Muscle layer of duodenum (tissue), 2 donors: Measurements from ENCODE around the gene PSEN1.
A peak's percentile ranks its signal among the peaks of the same experiment; 100 is the strongest.

Experiments
- H3K27ac ChIP-seq: one replicate; pipeline ENCODE4 v1.7.0; 2013; ENCODE audit warnings: mild to moderate bottlenecking, low read length
- H3K27me3 ChIP-seq: one replicate; pipeline ENCODE4 v1.7.0; 2013; ENCODE audit warnings: low read depth, mild to moderate bottlenecking, control low read depth, low read length
- H3K36me3 ChIP-seq, 2 donors: one replicate each; pipeline ENCODE4 v1.7.0; 2013; ENCODE audit warnings: low read length in 2 of 2, control low read depth in 1 of 2, mild to moderate bottlenecking in 1 of 2; ENCODE audit not compliant: insufficient read depth in 2 of 2, control insufficient read depth in 1 of 2
- H3K4me1 ChIP-seq, 2 donors: one replicate each; pipeline ENCODE4 v1.7.0; 2013; ENCODE audit warnings: low read length in 2 of 2, mild to moderate bottlenecking in 2 of 2, control low read depth in 1 of 2, moderate library complexity in 1 of 2; ENCODE audit not compliant: insufficient read depth in 2 of 2, control insufficient read depth in 1 of 2
- H3K4me3 ChIP-seq, 2 donors: one replicate each; pipeline ENCODE4 v1.7.0; 2013; ENCODE audit warnings: low read length in 2 of 2, low read depth in 1 of 2, mild to moderate bottlenecking in 1 of 2
- H3K9me3 ChIP-seq, 2 donors: one replicate each; pipeline ENCODE4 v1.7.0; 2013; ENCODE audit warnings: low read length in 2 of 2, control low read depth in 1 of 2, mild to moderate bottlenecking in 1 of 2; ENCODE audit not compliant: control insufficient read depth in 1 of 2
- donor health status: healthy.

Gene PSEN1

GRCh38 chr14:73133795-73134194 is 2.5 kb upstream of the PSEN1 start:
- Histone ChIP-seq H3K36me3 (no peaks in the 10 kb centered on the region), H3K9me3 (no peaks in the 10 kb centered on the region), H3K27me3 (no peaks in the 10 kb centered on the region), H3K27ac (no peak overlapping the region), H3K4me1 (peaks cover 7 to 9% of the 10 kb centered on the region in 2 donors), H3K4me3 (no peak overlapping the region)

- no peaks in the 10 kb centered on the region for H3K9me3 ChIP-seq
- H3K4me1 ChIP-seq = peaks cover 7 to 9% of the 10 kb centered on the region in 2 donors
- no peaks in the 10 kb centered on the region for H3K36me3 ChIP-seq
- no peaks in the 10 kb centered on the region for H3K27me3 ChIP-seq
- H3K27ac ChIP-seq = peak overlapping the region; percentile 94
- peak overlapping the region; percentile 87 to 89 for H3K4me3 ChIP-seq
These were observed 271 bp upstream of the PSEN1 start for GRCh38 chr14:73136085-73136386.

GRCh38 chr14:73140811-73141323 is 4.6 kb downstream of the PSEN1 start:
- H3K4me1 ChIP-seq = peaks cover 7 to 14% of the 10 kb centered on the region in 2 donors
- no peaks in the 10 kb centered on the region for H3K27me3 ChIP-seq
- H3K27ac ChIP-seq = no peak overlapping the region
- H3K36me3 ChIP-seq = peaks cover 0 to 7% of the 10 kb centered on the region in 2 donors
- no peaks in the 10 kb centered on the region for H3K9me3 ChIP-seq
- H3K4me3 ChIP-seq = no peak overlapping the region

GRCh38 chr14:73142216-73142615 is 5.9 kb downstream of the PSEN1 start:
- Histone ChIP-seq H3K27ac (peak overlapping the region; percentile 6), H3K4me3 (no peak overlapping the region)

GRCh38 chr14:73143003-73143402 is 6.7 kb downstream of the PSEN1 start:
- Histone ChIP-seq H3K27ac (peak overlapping the region; percentile 6), H3K4me1 (peaks cover 0 to 6% of the 10 kb centered on the region in 2 donors), H3K4me3 (no peak overlapping the region), H3K27me3 (no peaks in the 10 kb centered on the region), H3K36me3 (peaks cover 2 to 10% of the 10 kb centered on the region in 2 donors), H3K9me3 (no peaks in the 10 kb centered on the region)

More at GRCh38 chr14:73142216-73142615, 5.9 kb downstream of the PSEN1 start:
- Histone ChIP-seq H3K36me3 (peaks cover 0 to 7% of the 10 kb centered on the region in 2 donors), H3K4me1 (peaks cover 4 to 13% of the 10 kb centered on the region in 2 donors), H3K9me3 (no peaks in the 10 kb centered on the region), H3K27me3 (no peaks in the 10 kb centered on the region)

- Histone ChIP-seq H3K4me3 (no peak overlapping the region), H3K4me1 (peaks cover 0 to 6% of the 10 kb centered on the region in 2 donors), H3K27ac (no peak overlapping the region), H3K36me3 (peaks cover 8 to 14% of the 10 kb centered on the region in 2 donors), H3K9me3 (no peaks in the 10 kb centered on the region), H3K27me3 (no peaks in the 10 kb centered on the region)
These were observed 7.3 kb downstream of the PSEN1 start for GRCh38 chr14:73143617-73144016.

GRCh38 chr14:73145371-73145770 is 9.1 kb downstream of the PSEN1 start:
- Histone ChIP-seq H3K4me1 (peaks cover 0 to 6% of the 10 kb centered on the region in 2 donors), H3K9me3 (no peaks in the 10 kb centered on the region), H3K27me3 (no peaks in the 10 kb centered on the region), H3K27ac (no peak overlapping the region), H3K36me3 (peaks cover 20 to 27% of the 10 kb centered on the region in 2 donors), H3K4me3 (no peak overlapping the region)

GRCh38 chr14:73146111-73146510 is 9.8 kb downstream of the PSEN1 start:
- peaks cover 0 to 6% of the 10 kb centered on the region in 2 donors for H3K4me1 ChIP-seq
- no peak overlapping the region for H3K4me3 ChIP-seq
- H3K9me3 ChIP-seq = no peaks in the 10 kb centered on the region
- H3K27ac ChIP-seq = no peak overlapping the region
- no peaks in the 10 kb centered on the region for H3K27me3 ChIP-seq
- H3K36me3 ChIP-seq = peaks cover 20 to 27% of the 10 kb centered on the region in 2 donors

GRCh38 chr14:73149753-73150152 is 13.4 kb downstream of the PSEN1 start:
- Histone ChIP-seq H3K36me3 (peaks cover 20% of the 10 kb centered on the region in 2 donors), H3K4me1 (peaks cover 0 to 11% of the 10 kb centered on the region in 2 donors), H3K9me3 (no peaks in the 10 kb centered on the region), H3K4me3 (no peak overlapping the region), H3K27ac (no peak overlapping the region), H3K27me3 (no peaks in the 10 kb centered on the region)

- H3K36me3 ChIP-seq = peaks cover 14 to 22% of the 10 kb centered on the region in 2 donors
- H3K4me3 ChIP-seq = no peak overlapping the region
- H3K9me3 ChIP-seq = no peaks in the 10 kb centered on the region
- H3K27me3 ChIP-seq = no peaks in the 10 kb centered on the region
- H3K4me1 ChIP-seq = peaks cover 0 to 11% of the 10 kb centered on the region in 2 donors
- H3K27ac ChIP-seq = no peak overlapping the region
These were observed 17.0 kb downstream of the PSEN1 start for GRCh38 chr14:73153272-73153671.

- Histone ChIP-seq H3K4me1 (no peaks in the 10 kb centered on the region), H3K36me3 (peaks cover 27 to 47% of the 10 kb centered on the region in 2 donors), H3K4me3 (no peak overlapping the region), H3K27me3 (no peaks in the 10 kb centered on the region), H3K27ac (no peak overlapping the region), H3K9me3 (no peaks in the 10 kb centered on the region)
These were observed 25.9 kb downstream of the PSEN1 start for GRCh38 chr14:73162251-73162650.

- peaks cover 31 to 47% of the 10 kb centered on the region in 2 donors for H3K36me3 ChIP-seq
- H3K9me3 ChIP-seq = no peaks in the 10 kb centered on the region
- no peaks in the 10 kb centered on the region for H3K27me3 ChIP-seq
- no peak overlapping the region for H3K27ac ChIP-seq
- H3K4me3 ChIP-seq = no peak overlapping the region
- no peaks in the 10 kb centered on the region for H3K4me1 ChIP-seq
These were observed 30.1 kb downstream of the PSEN1 start for GRCh38 chr14:73166399-73166798.
